Trophoblast cell (in vitro differentiated cells and primary cell): ENCODE measurements around the gene SETX.

Experiments used
- DNase-seq, 2 donors: peaks; one replicate each; pipeline ENCODE4 v3.0.0-alpha.2; 2016
- H2AFZ ChIP-seq: 2 replicates; pipeline ENCODE4 v1.6.1; 2013; ENCODE audit warnings: low read length, moderate library complexity, mild to moderate bottlenecking; ENCODE audit not compliant: insufficient read depth, poor library complexity
- H2AK5ac ChIP-seq: 2 replicates; pipeline ENCODE4 v1.6.1; 2013; ENCODE audit warnings: mild to moderate bottlenecking, low read length
- H2BK120ac ChIP-seq: 2 replicates; pipeline ENCODE4 v1.6.1; 2013; ENCODE audit warnings: low read length, mild to moderate bottlenecking, moderate library complexity; ENCODE audit not compliant: insufficient read depth, poor library complexity
- H2BK12ac ChIP-seq: 2 replicates; pipeline ENCODE4 v1.6.1; 2013; ENCODE audit warnings: mild to moderate bottlenecking, low read length, moderate library complexity
- H2BK5ac ChIP-seq: 2 replicates; pipeline ENCODE4 v1.6.1; 2013; ENCODE audit warnings: low read length, low read depth, moderate library complexity, mild to moderate bottlenecking; ENCODE audit not compliant: poor library complexity
- H3K14ac ChIP-seq: 2 replicates; pipeline ENCODE4 v1.6.1; 2013; ENCODE audit warnings: mild to moderate bottlenecking, low read length
- H3K18ac ChIP-seq: 2 replicates; pipeline ENCODE4 v1.6.1; 2013; ENCODE audit warnings: mild to moderate bottlenecking, low read length
- H3K23ac ChIP-seq: 2 replicates; pipeline ENCODE4 v1.6.1; 2013; ENCODE audit warnings: low read length
- H3K27ac ChIP-seq: 2 replicates; pipeline ENCODE4 v1.5.1; 2013; ENCODE audit warnings: low read depth, mild to moderate bottlenecking, inconsistent platforms, low read length, moderate library complexity
- H3K27me3 ChIP-seq: 2 replicates; pipeline ENCODE4 v1.6.1; 2013; ENCODE audit warnings: inconsistent platforms, mild to moderate bottlenecking, low read length, moderate library complexity; ENCODE audit not compliant: insufficient read depth
- H3K36me3 ChIP-seq, 2 experiments: 1 replicate in 1 of 2; 2 replicates in 1 of 2; pipeline ENCODE4 v1.6.1; 2013; ENCODE audit warnings: low read length in 2 of 2, mild to moderate bottlenecking in 2 of 2, moderate library complexity in 1 of 2; ENCODE audit not compliant: insufficient read depth in 2 of 2, control insufficient read depth in 1 of 2
- H3K4ac ChIP-seq: 2 replicates; pipeline ENCODE4 v1.6.1; 2013; ENCODE audit warnings: low read depth, mild to moderate bottlenecking, low read length, moderate library complexity
- H3K4me1 ChIP-seq, 2 experiments: 1 replicate in 1 of 2; 2 replicates in 1 of 2; pipeline ENCODE4 v1.6.1; 2013; ENCODE audit warnings: low read length in 2 of 2, mild to moderate bottlenecking in 2 of 2, moderate library complexity in 1 of 2; ENCODE audit not compliant: insufficient read depth in 2 of 2, control insufficient read depth in 1 of 2
- H3K4me2 ChIP-seq: 2 replicates; pipeline ENCODE4 v1.6.1; 2013; ENCODE audit warnings: inconsistent platforms, mild to moderate bottlenecking, low read length, moderate library complexity
- H3K4me3 ChIP-seq: 2 replicates; pipeline ENCODE4 v1.5.1; 2013; ENCODE audit warnings: mild to moderate bottlenecking, low read depth, low read length, inconsistent platforms
- H3K79me1 ChIP-seq: one replicate; pipeline ENCODE4 v1.6.1; 2013; ENCODE audit warnings: low read length
- H3K79me2 ChIP-seq: 2 replicates; pipeline ENCODE4 v1.6.1; 2013; ENCODE audit warnings: low read length, mild to moderate bottlenecking; ENCODE audit not compliant: control insufficient read depth, insufficient read depth, poor library complexity
- H3K9ac ChIP-seq: 2 replicates; pipeline ENCODE4 v1.6.1; 2013; ENCODE audit warnings: mild to moderate bottlenecking, low read length
- H3K9me3 ChIP-seq: 2 replicates; pipeline ENCODE4 v1.6.1; 2013; ENCODE audit warnings: low read depth, mild to moderate bottlenecking, control low read depth, inconsistent platforms, low read length; ENCODE audit not compliant: insufficient read depth
- H4K12ac ChIP-seq: 2 replicates; pipeline ENCODE4 v1.6.1; 2013; ENCODE audit warnings: low read depth, mild to moderate bottlenecking, low read length, moderate library complexity
- H4K8ac ChIP-seq: 2 replicates; pipeline ENCODE4 v1.6.1; 2013; ENCODE audit warnings: low read depth, mild to moderate bottlenecking, low read length, moderate library complexity
- H4K91ac ChIP-seq: one replicate; pipeline ENCODE4 v1.6.1; 2013; ENCODE audit warnings: low read depth, mild to moderate bottlenecking, low read length, moderate library complexity
- WGBS: extraction: QIAGEN DNeasy Blood & Tissue Kit; methylation state at CpG from one replicate; pipeline ENCODE4 v1.1.7; 2013; ENCODE audit warnings: missing lambda C conversion rate; ENCODE audit not compliant: insufficient read length, insufficient coverage; ENCODE audit errors: extremely low coverage; 5-methylcytosine and 5-hydroxymethylcytosine counted together

Gene SETX

GRCh38 chr9:132348676-132349075 is 6.1 kb downstream of the SETX start:
- H3K4ac ChIP-seq, result no peak overlapping the region
- WGBS, result no CpG with 5 or more reads among the region's 5 CpGs
- no peak overlapping the region for H4K12ac ChIP-seq
- no peak overlapping the region for H2AK5ac ChIP-seq
- no peak overlapping the region for H2AFZ ChIP-seq
- peaks cover 39 to 55% of the 10 kb centered on the region in 2 experiments for H3K36me3 ChIP-seq
- H3K4me1 ChIP-seq, result peaks cover under 1 to 2% of the 10 kb centered on the region in 2 experiments
- no peak for DNase-seq
- H3K4me2 ChIP-seq, result no peak overlapping the region
- no peak overlapping the region for H2BK12ac ChIP-seq
- peaks cover 2% of the 10 kb centered on the region for H3K9me3 ChIP-seq
- H4K8ac ChIP-seq, result no peak overlapping the region
- H3K27ac ChIP-seq, result no peak overlapping the region
- H3K27me3 ChIP-seq, result no peaks in the 10 kb centered on the region
- H4K91ac ChIP-seq, result no peak overlapping the region
- H3K79me2 ChIP-seq, result no peaks in the 10 kb centered on the region
- no peak overlapping the region for H3K4me3 ChIP-seq
- H3K18ac ChIP-seq, result no peak overlapping the region
- H3K9ac ChIP-seq, result no peak overlapping the region
- H3K23ac ChIP-seq, result no peak overlapping the region
- no peaks in the 10 kb centered on the region for H3K79me1 ChIP-seq
- H3K14ac ChIP-seq, result no peak overlapping the region
- no peak overlapping the region for H2BK5ac ChIP-seq
- no peak overlapping the region for H2BK120ac ChIP-seq

GRCh38 chr9:132346177-132346576 is 8.6 kb downstream of the SETX start:
- Histone ChIP-seq H3K4me3 (no peak overlapping the region), H3K9ac (no peak overlapping the region), H4K91ac (no peak overlapping the region), H4K12ac (no peak overlapping the region), H3K79me1 (no peaks in the 10 kb centered on the region), H3K27me3 (no peaks in the 10 kb centered on the region), H3K9me3 (peaks cover 2% of the 10 kb centered on the region), H3K36me3 (peaks cover 44 to 57% of the 10 kb centered on the region in 2 experiments), H2BK5ac (no peak overlapping the region), H3K4me1 (no peaks in the 10 kb centered on the region), H3K27ac (no peak overlapping the region), H3K14ac (no peak overlapping the region), H2AK5ac (no peak overlapping the region), H3K4ac (no peak overlapping the region), H3K23ac (no peak overlapping the region), H2BK120ac (no peak overlapping the region), H3K79me2 (no peaks in the 10 kb centered on the region), H4K8ac (no peak overlapping the region), H2BK12ac (no peak overlapping the region), H3K4me2 (no peak overlapping the region), H2AFZ (no peak overlapping the region), H3K18ac (no peak overlapping the region)
- WGBS, result no CpG with 5 or more reads among the region's 5 CpGs
- no peak for DNase-seq

- Histone ChIP-seq H2BK12ac (no peak overlapping the region), H4K8ac (no peak overlapping the region), H4K91ac (no peak overlapping the region), H3K27me3 (no peaks in the 10 kb centered on the region), H3K4me3 (no peak overlapping the region), H4K12ac (no peak overlapping the region), H3K14ac (no peak overlapping the region), H3K27ac (no peak overlapping the region), H2BK5ac (no peak overlapping the region), H3K4ac (no peak overlapping the region), H3K18ac (no peak overlapping the region), H3K4me1 (no peaks in the 10 kb centered on the region), H3K23ac (no peak overlapping the region), H3K79me1 (no peaks in the 10 kb centered on the region), H3K9ac (no peak overlapping the region), H2BK120ac (no peak overlapping the region), H2AK5ac (no peak overlapping the region), H2AFZ (no peak overlapping the region), H3K36me3 (peaks cover 38 to 45% of the 10 kb centered on the region in 2 experiments), H3K79me2 (no peaks in the 10 kb centered on the region), H3K9me3 (no peaks in the 10 kb centered on the region), H3K4me2 (no peak overlapping the region)
- DNase-seq, result no peak
- no CpG with 5 or more reads among the region's 9 CpGs for WGBS
These were observed 13.5 kb downstream of the SETX start for GRCh38 chr9:132341177-132341840.

GRCh38 chr9:132334364-132334763 is 20.4 kb downstream of the SETX start:
- H3K79me1 ChIP-seq, result no peaks in the 10 kb centered on the region
- DNase-seq, result no peak
- no peak overlapping the region for H3K4ac ChIP-seq
- no peak overlapping the region for H3K23ac ChIP-seq
- H3K14ac ChIP-seq, result no peak overlapping the region
- no peaks in the 10 kb centered on the region for H3K27me3 ChIP-seq
- H3K4me3 ChIP-seq, result no peak overlapping the region
- H4K12ac ChIP-seq, result no peak overlapping the region
- no peak overlapping the region for H2AK5ac ChIP-seq
- no peak overlapping the region for H2BK120ac ChIP-seq
- no peak overlapping the region for H3K27ac ChIP-seq
- no peaks in the 10 kb centered on the region for H3K4me1 ChIP-seq
- no peak overlapping the region for H3K4me2 ChIP-seq
- no peak overlapping the region for H3K18ac ChIP-seq
- H4K91ac ChIP-seq, result no peak overlapping the region
- H3K9ac ChIP-seq, result no peak overlapping the region
- H2BK5ac ChIP-seq, result no peak overlapping the region
- H3K9me3 ChIP-seq, result no peaks in the 10 kb centered on the region
- WGBS, result no CpG with 5 or more reads among the region's 3 CpGs
- H3K79me2 ChIP-seq, result no peaks in the 10 kb centered on the region
- H3K36me3 ChIP-seq, result peaks cover 19 to 25% of the 10 kb centered on the region in 2 experiments
- no peak overlapping the region for H2AFZ ChIP-seq
- H4K8ac ChIP-seq, result no peak overlapping the region
- no peak overlapping the region for H2BK12ac ChIP-seq
